K562 (cell line): ENCODE measurements around the gene CAPN5. TPM values are rescaled to one million over a fixed set of nuclear protein-coding genes. Genes with fewer than 3 reads are reported as not detected.

Experiments used
- ATF4 ChIP-seq: fragments of 450-650 bp; formaldehyde crosslinking; IDR thresholded peaks from 2 replicates; pipeline ENCODE4 v1.4.0; 2022; ENCODE audit warnings: mild to moderate bottlenecking, moderate library complexity
- ETV6 ChIP-seq, 3 experiments: fragments of 150-350 bp in 1 of 3; sonication (generic) in 1 of 3; formaldehyde crosslinking in 1 of 3; IDR thresholded peaks; 2 replicates each; pipeline versions ENCODE4 v1.6.1 to v1.8.0; 2014 to 2022; ENCODE audit warnings: borderline replicate concordance in 2 of 3, low read depth in 2 of 3, antibody characterized with exemption in 1 of 3, low read length in 1 of 3, mild to moderate bottlenecking in 1 of 3, missing genetic modification reagents in 1 of 3
- ILF3 ChIP-seq: fragments of 450-650 bp; IDR thresholded peaks from 2 replicates; pipeline ENCODE4 v1.6.1; 2018; ENCODE audit warnings: antibody characterized with exemption, mild to moderate bottlenecking, moderate library complexity, borderline replicate concordance
- MTA3 ChIP-seq: fragments of 450-650 bp; formaldehyde crosslinking; IDR thresholded peaks from 2 replicates; pipeline ENCODE4 v1.6.1; 2017; ENCODE audit warnings: mild to moderate bottlenecking, borderline replicate concordance
- RUNX1 ChIP-seq: sonication (generic); IDR thresholded peaks from 2 replicates; pipeline ENCODE4 v1.6.1; 2016; ENCODE audit warnings: antibody characterized with exemption, low read depth
- SMAD3 ChIP-seq: fragments of 450-650 bp; formaldehyde crosslinking; conservative IDR thresholded peaks from 2 replicates; pipeline ENCODE4 v1.4.0; 2020; ENCODE audit warnings: mild to moderate bottlenecking
- TAF9B ChIP-seq: fragments of 450-650 bp; IDR thresholded peaks from 2 replicates; pipeline ENCODE4 v1.6.1; 2018; ENCODE audit warnings: mild to moderate bottlenecking; ENCODE audit not compliant: partially characterized antibody
- ZBED1 ChIP-seq: IDR thresholded peaks from 2 replicates; pipeline ENCODE4 v1.6.1; 2014
- ZBTB7A ChIP-seq: IDR thresholded peaks from 2 replicates; pipeline ENCODE4 v1.6.1; 2011; ENCODE audit warnings: low read depth, mild to moderate bottlenecking, low read length, moderate library complexity, borderline replicate concordance; ENCODE audit not compliant: control insufficient read depth
- ZKSCAN3 ChIP-seq: fragments of 250-450 bp; sonication (Bioruptor Pico); IDR thresholded peaks from 2 replicates; pipeline ENCODE4 v1.4.0; 2020
- ZMIZ1 ChIP-seq, 2 experiments: fragments of 150-350 bp in 1 of 2; IDR thresholded peaks; 2 replicates each; pipeline ENCODE4 v1.6.1; 2012 to 2016; ENCODE audit warnings: low read depth in 2 of 2, low read length in 2 of 2, mild to moderate bottlenecking in 1 of 2, moderate library complexity in 1 of 2
- ZNF121 ChIP-seq: sonication (generic); formaldehyde crosslinking; conservative IDR thresholded peaks from 2 replicates; pipeline ENCODE4 v1.8.0; 2022; ENCODE audit warnings: missing genetic modification reagents
- ZNF146 ChIP-seq: IDR thresholded peaks from one replicate; pipeline ENCODE4 v1.6.1; 2018; ENCODE audit warnings: missing compliant biosample characterization; ENCODE audit not compliant: unreplicated experiment
- ZNF407 ChIP-seq: fragments of 450-650 bp; IDR thresholded peaks from 2 replicates; pipeline ENCODE4 v1.6.1; 2016; ENCODE audit warnings: low read depth
- ZNF717 ChIP-seq: fragments of 250-450 bp; sonication (Bioruptor Pico); IDR thresholded peaks from 2 replicates; pipeline ENCODE4 v1.5.0; 2021
- polyA plus RNA-seq, 8 experiments: library from polyadenylated mRNA; depleted of rRNA in 4 of 8; stranded (reverse) in 5 of 8; unstranded in 3 of 8; fragments of >200 nt; fragmentation: Nextera tagmentation in 2 of 8; fragmentation: Illumina TruSeq in 1 of 8; extraction: Ambion mirVana in 2 of 8; extraction: Trizol in 1 of 8; gene quantifications; 2 replicates each; pipeline versions ENCODE4 v1.2.1 to v1.2.3, GENCODE V29; 2011 to 2014; ENCODE audit warnings: inconsistent platforms in 1 of 8, missing spikeins in 1 of 8
- total RNA-seq, 7 experiments: library from RNA; depleted of rRNA in 6 of 7; stranded (reverse); fragments of >200 nt in 6 of 7; fragmentation: Illumina TruSeq in 2 of 7; extraction: Trizol in 2 of 7; gene quantifications; 2 replicates each; pipeline versions ENCODE4 v1.2.1 to v1.2.3, GENCODE V29; 2011 to 2021; ENCODE audit warnings: low replicate concordance in 1 of 7

Gene CAPN5
- total and polyA plus RNA-seq, 9 of the 15 experiments (the other 6 are each of a cell fraction or from before 2014, with no cell fraction given), result 0.04 to 0.44 (median 0.14) TPM; not detected in 2

DNA sequence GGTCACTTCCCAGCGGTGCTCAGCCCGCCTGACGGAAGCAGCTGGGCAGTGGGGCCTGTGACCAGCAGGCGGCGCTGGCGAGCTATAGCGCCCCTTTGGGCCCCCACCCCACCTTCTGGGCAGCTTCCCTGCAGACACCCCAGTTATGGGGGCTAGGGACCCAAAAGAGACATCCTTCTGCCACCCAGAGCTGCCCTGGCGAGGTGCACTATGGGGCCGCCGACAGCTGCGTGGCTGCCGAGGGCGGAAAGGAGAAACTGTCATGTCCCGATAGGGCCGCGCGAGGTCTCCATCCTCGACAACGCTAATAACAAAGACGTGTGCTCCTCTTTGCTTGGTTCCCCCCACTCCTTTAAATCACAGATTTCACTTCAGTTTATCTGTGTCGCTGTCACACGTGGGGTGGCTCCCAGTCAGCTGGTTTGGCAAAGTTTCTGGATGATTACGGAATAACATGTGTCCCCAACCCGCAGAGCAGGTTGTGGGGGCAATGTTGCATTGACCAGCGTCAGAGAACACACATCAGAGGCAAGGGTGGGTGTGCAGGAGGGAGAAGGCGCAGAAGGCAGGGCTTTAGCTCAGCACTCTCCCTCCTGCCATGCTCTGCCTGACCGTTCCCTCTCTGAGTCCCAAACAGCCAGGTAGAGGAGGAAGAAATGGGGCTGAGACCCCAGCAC, 60.6 kb downstream of the CAPN5 start (continued):
- TF ChIP-seq ATF4 (CRISPR knock-in tag), result no peak
- TF ChIP-seq MTA3, result peak; percentile 53; the same call in 1 of the 2 replicates
- no peak for TF ChIP-seq ZNF121 (CRISPR knock-in tag)
- TF ChIP-seq RUNX1, result no peak
- no peak for TF ChIP-seq ZMIZ1 (IDR thresholded peaks at IDR 0.05; ENCODE audit: low read depth in 2 of 2, low read length in 2 of 2)
- peak; percentile 83; the same call in 1 of the 2 replicates for TF ChIP-seq ZBTB7A
- TF ChIP-seq ETV6 (IDR thresholded peaks at IDR 0.05; ENCODE audit: borderline replicate concordance in 1 of 2, low read depth in 2 of 2, low read length in 1 of 2), result no peak
- no peak for TF ChIP-seq ETV6 (CRISPR knock-in tag; IDR thresholded peaks at IDR 0.05; ENCODE audit: borderline replicate concordance)
- no peak for TF ChIP-seq ILF3
- TF ChIP-seq ZNF407, result no peak
- TF ChIP-seq ZNF717 (CRISPR knock-in tag), result no peak
- TF ChIP-seq SMAD3 (CRISPR knock-in tag), result no peak
- no peak for TF ChIP-seq ZKSCAN3 (CRISPR knock-in tag)
- TF ChIP-seq TAF9B, result no peak
- no peak for TF ChIP-seq ZNF146
- TF ChIP-seq ZBED1, result peak; percentile 91; the same call in 1 of the 2 replicates
